Mesenchymal stem cell (in vitro differentiated cells and primary cell): Measurements from ENCODE around the gene KLHL28.

Experiments used
- DNase-seq: peaks from one replicate; pipeline ENCODE4 v3.0.0-alpha.2; 2013
- H2AFZ ChIP-seq: one replicate; pipeline ENCODE4 v1.6.1; 2013; ENCODE audit warnings: low read depth, mild to moderate bottlenecking, control low read depth, inconsistent platforms, low read length, moderate library complexity
- H2AK5ac ChIP-seq: 2 replicates; pipeline ENCODE4 v1.6.1; 2013; ENCODE audit warnings: low read length, moderate library complexity, mild to moderate bottlenecking, inconsistent platforms; ENCODE audit not compliant: severe bottlenecking
- H2BK120ac ChIP-seq: one replicate; pipeline ENCODE4 v1.6.1; 2013; ENCODE audit warnings: low read depth, mild to moderate bottlenecking, inconsistent platforms, low read length, moderate library complexity
- H2BK12ac ChIP-seq, 2 experiments: one replicate each; pipeline ENCODE4 v1.6.1; 2013; ENCODE audit warnings: inconsistent platforms in 2 of 2, low read length in 2 of 2, mild to moderate bottlenecking in 2 of 2, moderate library complexity in 2 of 2, control low read depth in 1 of 2
- H2BK15ac ChIP-seq: one replicate; pipeline ENCODE4 v1.6.1; 2013; ENCODE audit warnings: mild to moderate bottlenecking, low read depth, inconsistent platforms; ENCODE audit not compliant: poor library complexity, severe bottlenecking
- H2BK5ac ChIP-seq: 2 replicates; pipeline ENCODE4 v1.6.1; 2013; ENCODE audit warnings: low read depth, mild to moderate bottlenecking, low read length, control low read depth, inconsistent platforms; ENCODE audit not compliant: poor library complexity, severe bottlenecking
- H3K14ac ChIP-seq, 2 experiments: one replicate each; pipeline ENCODE4 v1.6.1; 2013; ENCODE audit warnings: inconsistent platforms in 2 of 2, low read length in 2 of 2, control low read depth in 1 of 2, mild to moderate bottlenecking in 1 of 2, moderate library complexity in 1 of 2
- H3K18ac ChIP-seq, 2 experiments: one replicate each; pipeline ENCODE4 v1.6.1; 2013; ENCODE audit warnings: inconsistent platforms in 2 of 2, low read length in 2 of 2, control low read depth in 1 of 2, low read depth in 1 of 2, mild to moderate bottlenecking in 1 of 2
- H3K23ac ChIP-seq, 2 experiments: one replicate each; pipeline ENCODE4 v1.6.1; 2013; ENCODE audit warnings: inconsistent platforms in 2 of 2, low read length in 2 of 2, mild to moderate bottlenecking in 2 of 2, moderate library complexity in 2 of 2, control low read depth in 1 of 2
- H3K27ac ChIP-seq: 2 replicates; pipeline ENCODE4 v1.5.1; 2013; ENCODE audit warnings: mild to moderate bottlenecking, moderate library complexity, low read length, control low read depth, inconsistent platforms; ENCODE audit not compliant: poor library complexity, severe bottlenecking
- H3K27me3 ChIP-seq, 2 experiments: 2 replicates each; pipeline versions ENCODE4 v1.6.1 to v1.7.0; 2013; ENCODE audit warnings: low read length in 2 of 2, mild to moderate bottlenecking in 2 of 2, moderate library complexity in 2 of 2, control low read depth in 1 of 2, inconsistent platforms in 1 of 2; ENCODE audit not compliant: control insufficient read depth in 1 of 2, insufficient read depth in 1 of 2
- H3K36me3 ChIP-seq, 2 experiments: 2 replicates each; pipeline versions ENCODE4 v1.6.1 to v1.7.0; 2013; ENCODE audit warnings: low read length in 2 of 2, control low read depth in 1 of 2, inconsistent platforms in 1 of 2, low read depth in 1 of 2, mild to moderate bottlenecking in 1 of 2; ENCODE audit not compliant: insufficient read depth in 2 of 2, control insufficient read depth in 1 of 2
- H3K4ac ChIP-seq, 2 experiments: one replicate each; pipeline ENCODE4 v1.6.1; 2013; ENCODE audit warnings: inconsistent platforms in 2 of 2, low read length in 2 of 2, mild to moderate bottlenecking in 2 of 2, moderate library complexity in 2 of 2, control low read depth in 1 of 2, low read depth in 1 of 2
- H3K4me1 ChIP-seq: 2 replicates; pipeline ENCODE4 v1.6.1; 2013; ENCODE audit warnings: low read depth, low read length, control low read depth; ENCODE audit not compliant: control insufficient read depth, insufficient read depth
- H3K4me2 ChIP-seq: 2 replicates; pipeline ENCODE4 v1.6.1; 2013; ENCODE audit warnings: low read length, mild to moderate bottlenecking, inconsistent platforms; ENCODE audit not compliant: poor library complexity, severe bottlenecking
- H3K4me3 ChIP-seq, 2 experiments: 2 replicates each; pipeline versions ENCODE4 v1.5.1 to v1.7.0; 2013; ENCODE audit warnings: low read length in 2 of 2, mild to moderate bottlenecking in 2 of 2, control low read depth in 1 of 2, low read depth in 1 of 2; ENCODE audit not compliant: insufficient read depth in 1 of 2
- H3K79me1 ChIP-seq: replicated peaks from 2 replicates; pipeline ENCODE4 v1.6.1; 2013; ENCODE audit warnings: mild to moderate bottlenecking, control low read depth, low read length, inconsistent platforms; ENCODE audit not compliant: poor library complexity, severe bottlenecking
- H3K9ac ChIP-seq: 2 replicates; pipeline ENCODE4 v1.7.0; 2013; ENCODE audit warnings: mild to moderate bottlenecking, low read length, moderate library complexity
- H3K9me3 ChIP-seq: 2 replicates; pipeline ENCODE4 v1.7.0; 2013; ENCODE audit warnings: mild to moderate bottlenecking, low read length; ENCODE audit not compliant: control insufficient read depth
- H4K8ac ChIP-seq: one replicate; pipeline ENCODE4 v1.6.1; 2013; ENCODE audit warnings: inconsistent platforms, mild to moderate bottlenecking, low read length, moderate library complexity
- H4K91ac ChIP-seq: one replicate; pipeline ENCODE4 v1.6.1; 2013; ENCODE audit warnings: mild to moderate bottlenecking, low read length, inconsistent platforms
- WGBS: methylation state at CpG from one replicate; pipeline ENCODE4 v1.1.7; 2013; ENCODE audit warnings: mixed read lengths; 5-methylcytosine and 5-hydroxymethylcytosine counted together

The KLHL28 gene

GRCh38 chr14:44971459-44971858, 9.7 kb upstream of the KLHL28 start:
- Histone ChIP-seq H3K9ac (no peak overlapping the region), H2BK12ac (no peak overlapping the region), H4K91ac (no peak overlapping the region), H3K4me2 (no peak overlapping the region), H4K8ac (no peak overlapping the region), H3K79me1 (peaks cover 2% of the 10 kb centered on the region), H2BK15ac (no peak overlapping the region), H3K27ac (no peak overlapping the region), H3K4ac (no peak overlapping the region), H3K27me3 (no peaks in the 10 kb centered on the region), H2BK120ac (no peak overlapping the region), H2AFZ (no peak overlapping the region), H2BK5ac (no peak overlapping the region), H3K4me1 (peaks cover 2% of the 10 kb centered on the region), H3K23ac (no peak overlapping the region), H2AK5ac (no peak overlapping the region), H3K36me3 (peaks cover 0 to 13% of the 10 kb centered on the region in 2 experiments), H3K4me3 (no peak overlapping the region), H3K18ac (no peak overlapping the region), H3K14ac (no peak overlapping the region), H3K9me3 (peaks cover 4% of the 10 kb centered on the region)
- DNase-seq = no peak
- WGBS = 100% methylated on average over 1 of the region's 4 CpGs

DNA sequence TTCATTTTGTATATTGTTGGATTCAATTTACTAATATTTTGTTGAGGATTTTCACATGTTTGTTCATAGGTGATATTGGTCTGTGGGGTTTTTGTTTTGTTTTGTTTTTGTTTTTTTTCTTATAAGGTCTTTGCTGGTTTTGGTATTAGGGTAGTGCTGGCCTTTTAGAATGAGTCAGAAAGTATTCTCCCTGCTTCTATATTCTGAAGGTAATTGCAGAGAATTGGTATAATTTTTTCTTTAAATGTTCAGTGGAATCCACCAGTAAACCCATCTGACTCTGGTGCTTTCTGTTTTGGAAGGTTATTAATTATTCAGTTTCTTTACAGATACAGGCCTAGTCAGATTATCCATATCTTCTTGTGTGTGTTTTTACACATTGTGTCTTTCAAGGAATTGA, 9.2 kb upstream of the KLHL28 start:
- Histone ChIP-seq H4K8ac (no peak overlapping the region), H2BK5ac (no peak overlapping the region), H3K23ac (no peak overlapping the region), H3K4me1 (peaks cover 4% of the 10 kb centered on the region), H2AFZ (no peak overlapping the region), H3K4me3 (no peak overlapping the region), H3K27ac (no peak overlapping the region), H3K4ac (no peak overlapping the region), H4K91ac (no peak overlapping the region), H3K79me1 (peaks cover 2% of the 10 kb centered on the region), H3K18ac (no peak overlapping the region), H3K4me2 (no peak overlapping the region), H3K9me3 (peaks cover 4% of the 10 kb centered on the region), H3K9ac (no peak overlapping the region), H2BK15ac (no peak overlapping the region), H2BK120ac (no peak overlapping the region), H3K36me3 (peaks cover 0 to 13% of the 10 kb centered on the region in 2 experiments), H3K27me3 (no peaks in the 10 kb centered on the region), H2AK5ac (no peak overlapping the region), H3K14ac (no peak overlapping the region), H2BK12ac (no peak overlapping the region)
- no peak for DNase-seq

GRCh38 chr14:44968714-44969113, 7.0 kb upstream of the KLHL28 start:
- H3K36me3 ChIP-seq = peaks cover 0 to 13% of the 10 kb centered on the region in 2 experiments
- H3K18ac ChIP-seq = no peak overlapping the region
- H2BK5ac ChIP-seq = no peak overlapping the region
- no peak overlapping the region for H3K14ac ChIP-seq
- no peak overlapping the region for H3K4ac ChIP-seq
- no peak overlapping the region for H3K23ac ChIP-seq
- no peak overlapping the region for H4K8ac ChIP-seq
- no peak overlapping the region for H2AK5ac ChIP-seq
- no peak overlapping the region for H3K9ac ChIP-seq
- H3K27me3 ChIP-seq = no peaks in the 10 kb centered on the region
- peaks cover 4% of the 10 kb centered on the region for H3K9me3 ChIP-seq
- no peaks in the 10 kb centered on the region for H3K79me1 ChIP-seq
- H3K4me2 ChIP-seq = no peak overlapping the region
- no peak overlapping the region for H2AFZ ChIP-seq
- no peak overlapping the region for H3K27ac ChIP-seq
- no peak overlapping the region for H2BK12ac ChIP-seq
- H2BK120ac ChIP-seq = no peak overlapping the region
- no peak overlapping the region for H4K91ac ChIP-seq
- no peak for DNase-seq
- peak overlapping the region in 1 of 2 experiments; percentile 14 for H3K4me3 ChIP-seq
- H2BK15ac ChIP-seq = no peak overlapping the region
- H3K4me1 ChIP-seq = peaks cover 6% of the 10 kb centered on the region

GRCh38 chr14:44966601-44967336, 5.0 kb upstream of the KLHL28 start:
- Histone ChIP-seq H2BK120ac (no peak overlapping the region), H3K9ac (peak overlapping the region; percentile 67), H3K14ac (no peak overlapping the region), H2BK12ac (no peak overlapping the region), H3K9me3 (peaks cover 4% of the 10 kb centered on the region), H3K23ac (no peak overlapping the region), H3K18ac (no peak overlapping the region), H4K8ac (no peak overlapping the region), H2AFZ (no peak overlapping the region), H2BK5ac (no peak overlapping the region), H2AK5ac (no peak overlapping the region), H3K4ac (no peak overlapping the region), H4K91ac (no peak overlapping the region), H3K4me3 (peak overlapping the region in 1 of 2 experiments; percentile 92), H3K4me1 (peaks cover 7% of the 10 kb centered on the region), H3K27me3 (no peaks in the 10 kb centered on the region), H2BK15ac (no peak overlapping the region), H3K27ac (no peak overlapping the region), H3K4me2 (peak overlapping the region; percentile 34), H3K36me3 (peaks cover 0 to 13% of the 10 kb centered on the region in 2 experiments), H3K79me1 (no peaks in the 10 kb centered on the region)
- peak; percentile 26 for DNase-seq
- 98% methylated on average over 4 of the region's 4 CpGs for WGBS
